MM.1S (cell line): ENCODE data around the gene RIPPLY3.

Experiments
- DNase-seq: peaks from one replicate; pipeline ENCODE4 v3.0.0-alpha.2; 2015
- H2AFZ ChIP-seq: fragments of 300-600 bp; sonication (generic); 2 replicates; pipeline ENCODE4 v1.6.0; 2016; ENCODE audit warnings: antibody characterized with exemption, low read length
- H3F3A ChIP-seq: fragments of 300-600 bp; sonication (generic); 2 replicates; pipeline ENCODE4 v1.6.1; 2016; ENCODE audit warnings: mild to moderate bottlenecking, antibody characterized with exemption, low read length, moderate library complexity, mixed read lengths; ENCODE audit not compliant: insufficient read depth
- H3K27ac ChIP-seq: fragments of 300-600 bp; sonication (generic); 2 replicates; pipeline ENCODE4 v1.5.1; 2016; ENCODE audit warnings: mild to moderate bottlenecking, low read length
- H3K27me3 ChIP-seq: fragments of 300-600 bp; sonication (generic); replicated peaks from 2 replicates; pipeline ENCODE4 v1.6.0; 2016; ENCODE audit warnings: low read length; ENCODE audit not compliant: insufficient read depth
- H3K36me3 ChIP-seq: fragments of 300-600 bp; sonication (generic); replicated peaks from 2 replicates; pipeline ENCODE4 v1.6.1; 2016; ENCODE audit warnings: mild to moderate bottlenecking, low read length, mixed read lengths; ENCODE audit not compliant: insufficient read depth
- H3K4me1 ChIP-seq: fragments of 300-600 bp; sonication (generic); 2 replicates; pipeline ENCODE4 v1.6.1; 2016; ENCODE audit warnings: low read length, mixed read lengths
- H3K4me2 ChIP-seq: fragments of 300-600 bp; sonication (generic); 2 replicates; pipeline ENCODE4 v1.6.0; 2016; ENCODE audit warnings: low read depth, low read length
- H3K4me3 ChIP-seq: fragments of 300-600 bp; sonication (generic); 2 replicates; pipeline ENCODE4 v1.5.1; 2016; ENCODE audit warnings: low read length, mixed read lengths
- H3K79me2 ChIP-seq: fragments of 300-600 bp; sonication (generic); 2 replicates; pipeline ENCODE4 v1.6.1; 2016; ENCODE audit warnings: mixed run types, low read length, mixed read lengths
- H3K9ac ChIP-seq: fragments of 300-600 bp; sonication (generic); 2 replicates; pipeline ENCODE4 v1.6.1; 2016; ENCODE audit warnings: low read length, mixed read lengths
- H3K9me2 ChIP-seq: fragments of 300-600 bp; sonication (generic); replicated peaks from 2 replicates; pipeline ENCODE4 v1.6.1; 2016; ENCODE audit warnings: mild to moderate bottlenecking, low read length, mixed read lengths; ENCODE audit not compliant: insufficient read depth
- H3K9me3 ChIP-seq: fragments of 300-600 bp; sonication (generic); replicated peaks from 2 replicates; pipeline ENCODE4 v1.6.1; 2016; ENCODE audit warnings: mild to moderate bottlenecking, low read length, mixed read lengths; ENCODE audit not compliant: insufficient read depth
- H4K20me1 ChIP-seq: fragments of 300-600 bp; sonication (generic); 2 replicates; pipeline ENCODE4 v1.6.1; 2016; ENCODE audit warnings: mild to moderate bottlenecking, low read length, moderate library complexity, mixed read lengths; ENCODE audit not compliant: insufficient read depth
- CTCF ChIP-seq: fragments of 300-600 bp; sonication (generic); IDR thresholded peaks from 2 replicates; pipeline ENCODE4 v1.5.1; 2016; ENCODE audit warnings: antibody characterized with exemption, low read length, mixed read lengths
- EZH2 ChIP-seq: fragments of 300-600 bp; sonication (generic); optimal IDR thresholded peaks from 2 replicates; pipeline ENCODE3; 2017; ENCODE audit warnings: low read depth, mild to moderate bottlenecking, antibody characterized with exemption, low read length, mixed read lengths
- EZH2phosphoT487 ChIP-seq: fragments of 300-600 bp; sonication (generic); IDR thresholded peaks from 2 replicates; pipeline ENCODE4 v1.6.1; 2018; ENCODE audit warnings: antibody characterized with exemption, low read length

The RIPPLY3 gene

GRCh38 chr21:37039411-37040075 is 33.0 kb downstream of the RIPPLY3 start:
- Histone ChIP-seq H3F3A (no peaks in the 10 kb centered on the region), H4K20me1 (no peaks in the 10 kb centered on the region), H3K27ac (no peak overlapping the region), H3K36me3 (no peaks in the 10 kb centered on the region), H3K4me2 (no peak overlapping the region), H3K9ac (no peak overlapping the region), H3K4me1 (no peaks in the 10 kb centered on the region), H3K9me3 (no peaks in the 10 kb centered on the region), H3K27me3 (no peaks in the 10 kb centered on the region), H2AFZ (no peak overlapping the region), H3K9me2 (no peaks in the 10 kb centered on the region), H3K4me3 (no peak overlapping the region), H3K79me2 (no peaks in the 10 kb centered on the region)
- TF ChIP-seq CTCF (no peak), EZH2phosphoT487 (no peak), EZH2 (no peak)
- no peak for DNase-seq

GRCh38 chr21:37040212-37040611 is 33.7 kb downstream of the RIPPLY3 start:
- Histone ChIP-seq H3K9ac (no peak overlapping the region), H3K9me2 (no peaks in the 10 kb centered on the region), H3F3A (no peaks in the 10 kb centered on the region), H3K4me1 (no peaks in the 10 kb centered on the region), H3K4me3 (no peak overlapping the region), H3K9me3 (no peaks in the 10 kb centered on the region), H4K20me1 (no peaks in the 10 kb centered on the region), H3K36me3 (no peaks in the 10 kb centered on the region), H2AFZ (no peak overlapping the region), H3K79me2 (no peaks in the 10 kb centered on the region), H3K27ac (no peak overlapping the region), H3K4me2 (no peak overlapping the region), H3K27me3 (no peaks in the 10 kb centered on the region)
- TF ChIP-seq CTCF (no peak), EZH2phosphoT487 (no peak), EZH2 (no peak)
- no peak for DNase-seq

GRCh38 chr21:37041706-37042271 is 35.3 kb downstream of the RIPPLY3 start:
- no peaks in the 10 kb centered on the region for H3K79me2 ChIP-seq
- no peaks in the 10 kb centered on the region for H3K9me2 ChIP-seq
- no peak overlapping the region for H3K4me2 ChIP-seq
- no peaks in the 10 kb centered on the region for H3K36me3 ChIP-seq
- TF ChIP-seq EZH2, result no peak
- no peak for TF ChIP-seq EZH2phosphoT487
- no peak for TF ChIP-seq CTCF
- no peaks in the 10 kb centered on the region for H3K27me3 ChIP-seq
- no peaks in the 10 kb centered on the region for H4K20me1 ChIP-seq
- no peaks in the 10 kb centered on the region for H3K9me3 ChIP-seq
- no peaks in the 10 kb centered on the region for H3K4me1 ChIP-seq
- no peak overlapping the region for H2AFZ ChIP-seq
- DNase-seq, result no peak
- H3K27ac ChIP-seq, result no peak overlapping the region
- no peaks in the 10 kb centered on the region for H3F3A ChIP-seq
- H3K4me3 ChIP-seq, result no peak overlapping the region
- no peak overlapping the region for H3K9ac ChIP-seq
